ENCODE data around the gene HEPH. TPM values are rescaled to one million over a fixed set of nuclear protein-coding genes. Genes with fewer than 3 reads are reported as not detected.
"Not testable (repeated sequence)": the region's sequence is repeated elsewhere in the genome, so short reads cannot be mapped to it uniquely, and the experiment has no call there.

The HEPH gene
- polyA plus RNA-seq, 2 of the 4 experiments (the other 2 are of a cell fraction): not detected

DNA sequence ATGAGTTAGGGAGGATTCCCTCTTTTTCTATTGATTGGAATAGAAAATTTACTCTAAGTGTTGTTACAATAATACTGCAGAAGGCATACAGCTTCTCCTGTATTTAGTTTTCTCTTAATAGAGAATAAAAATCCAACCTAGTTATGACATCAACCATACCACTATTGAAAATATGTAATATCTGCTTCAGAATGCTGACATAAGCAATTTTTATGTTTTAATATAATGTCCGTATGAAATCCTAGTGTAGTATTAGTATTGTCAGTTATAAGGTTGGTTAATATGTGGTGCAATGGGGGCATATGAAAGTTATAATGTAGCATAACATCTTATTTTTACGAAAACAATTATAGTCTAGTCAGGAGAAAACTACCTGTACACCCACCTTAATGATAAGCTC is 68.2 kb downstream of the HEPH start:
- WGBS (ENCODE audit: missing lambda C conversion rate): 23% methylated on average over 2 of the region's 2 CpGs
- Histone ChIP-seq H3K27ac (no peak overlapping the region), H3K4me1 (no peaks in the 10 kb centered on the region), H3K9me3 (no peaks in the 10 kb centered on the region), H3K4me2 (no peak overlapping the region), H3K4me3 (no peak overlapping the region)
- DNase-seq (ENCODE audit: low read depth in 1 of 2, low spot score in 1 of 2): no peak
- ATAC-seq: no peak
- peak; percentile 91 for TF ChIP-seq MAFK (IDR thresholded peaks at IDR 0.05; ENCODE audit: partially characterized antibody)
- no peak for TF ChIP-seq BCL3 (IDR thresholded peaks at IDR 0.05)
- FAIRE-seq: no peak
- POLR2A ChIA-PET: no interaction called here
- CTCF ChIA-PET: no interaction called here

GRCh38 chrX:66233209-66233608 is 69.2 kb downstream of the HEPH start:
- CTCF ChIA-PET: no interaction called here
- no peaks in the 10 kb centered on the region for H3K4me1 ChIP-seq
- DNase-seq (ENCODE audit: low read depth in 1 of 2, low spot score in 1 of 2) (no peak), ATAC-seq (no peak), FAIRE-seq (no peak)
- POLR2A ChIA-PET: no interaction called here
- no peak overlapping the region for H3K4me2 ChIP-seq
- no peak overlapping the region for H3K27ac ChIP-seq
- TF ChIP-seq TP53 (CRISPR knock-in tag; IDR thresholded peaks at IDR 0.05) (no peak), RNF2 (IDR thresholded peaks at IDR 0.05; ENCODE audit: borderline replicate concordance, low read depth) (no peak), HOXB13 (CRISPR knock-in tag; IDR thresholded peaks at IDR 0.05; ENCODE audit: low read depth) (no peak), EHF (CRISPR knock-in tag; IDR thresholded peaks at IDR 0.05) (no peak), MAFK (IDR thresholded peaks at IDR 0.05; ENCODE audit: partially characterized antibody) (no peak), MYC (IDR thresholded peaks at IDR 0.05; ENCODE audit: borderline replicate concordance, low read length) (no peak), BHLHE40 (IDR thresholded peaks at IDR 0.05; ENCODE audit: low read depth, low read length) (no peak), EHMT2 (IDR thresholded peaks at IDR 0.05; ENCODE audit: low read depth) (no peak), FOXS1 (CRISPR knock-in tag; IDR thresholded peaks at IDR 0.05) (no peak), KDM1A (IDR thresholded peaks at IDR 0.05; ENCODE audit: low read depth) (no peak), GATA3 (IDR thresholded peaks at IDR 0.05; ENCODE audit: borderline replicate concordance) (no peak), RARB (CRISPR knock-in tag; IDR thresholded peaks at IDR 0.05) (no peak), JUN (IDR thresholded peaks at IDR 0.05) (no peak), MAZ (IDR thresholded peaks at IDR 0.05; ENCODE audit: borderline replicate concordance, low read depth, low read length) (no peak), ZFP36 (IDR thresholded peaks at IDR 0.05; ENCODE audit: borderline replicate concordance, partially characterized antibody) (no peak), SMC3 (IDR thresholded peaks at IDR 0.05) (no peak), ZNF302 (CRISPR knock-in tag; IDR thresholded peaks at IDR 0.05) (no peak)
- H3K4me3 ChIP-seq: no peak overlapping the region
- no peaks in the 10 kb centered on the region for H3K9me3 ChIP-seq

DNA sequence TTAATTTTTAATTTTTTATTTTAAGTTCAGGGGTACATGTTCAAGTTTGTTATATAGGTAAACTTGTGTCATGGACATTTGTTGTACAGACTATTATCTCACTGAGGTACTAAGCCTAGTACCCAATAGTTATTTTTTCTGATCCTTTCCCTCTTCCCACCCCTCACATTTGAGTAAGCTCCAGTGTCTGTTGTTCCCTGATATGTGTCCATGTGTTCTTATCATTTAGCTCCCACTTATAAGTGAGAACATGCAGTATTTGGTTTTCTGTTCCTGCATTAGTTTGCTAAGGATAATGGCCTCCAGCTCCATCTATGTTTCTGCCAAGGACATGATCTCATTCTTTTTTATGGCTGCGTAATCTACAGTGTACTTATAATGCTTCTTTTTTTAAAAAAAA is 69.9 kb downstream of the HEPH start:
- POLR2A ChIA-PET; H3K4me2 ChIP-seq; FAIRE-seq; H3K9me3 ChIP-seq; H3K27ac ChIP-seq; DNase-seq (ENCODE audit: low read depth in 1 of 2, low spot score in 1 of 2); CTCF ChIA-PET; H3K4me3 ChIP-seq; H3K4me1 ChIP-seq; ATAC-seq: not testable (repeated sequence)
- 27% methylated on average over 1 of the region's 1 CpG for WGBS (ENCODE audit: missing lambda C conversion rate)

DNA sequence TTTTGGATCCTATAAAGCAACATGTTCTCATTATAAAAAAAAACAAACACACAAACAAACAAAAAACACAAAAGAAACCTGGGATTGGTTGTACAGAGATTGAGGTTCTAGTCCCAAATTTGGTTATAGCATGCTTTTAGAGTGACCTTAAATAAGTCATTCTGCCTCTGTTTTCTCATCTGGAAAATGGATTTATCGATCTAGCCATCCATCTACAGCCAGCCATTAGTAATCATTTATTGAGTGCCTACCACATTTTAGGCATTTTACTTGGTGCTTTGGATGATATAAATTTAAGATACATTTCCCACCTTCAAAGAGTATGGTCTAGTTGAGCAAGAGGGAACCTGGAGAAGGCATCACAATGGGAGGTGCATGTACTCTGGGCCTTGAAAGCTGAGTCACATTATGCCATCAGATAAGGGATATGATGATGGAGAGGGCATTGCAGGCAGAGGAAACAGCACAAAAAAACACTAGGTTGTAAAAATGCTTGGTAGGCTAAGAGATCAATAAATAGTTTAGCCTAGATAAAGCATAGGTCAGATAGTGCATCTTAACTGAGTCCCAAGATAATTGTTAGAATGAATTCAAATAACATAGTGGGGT is 91.4 kb downstream of the HEPH start:
- no peaks in the 10 kb centered on the region for H3K9me3 ChIP-seq
- ATAC-seq: no peak
- DNase-seq (ENCODE audit: low read depth in 1 of 2, low spot score in 1 of 2): no peak
- H3K4me3 ChIP-seq: no peak overlapping the region
- H3K4me2 ChIP-seq: no peak overlapping the region
- 0% methylated on average over 1 of the region's 1 CpG for WGBS (ENCODE audit: missing lambda C conversion rate)
- H3K4me1 ChIP-seq: no peaks in the 10 kb centered on the region
- TF ChIP-seq MYC (IDR thresholded peaks at IDR 0.05; ENCODE audit: borderline replicate concordance, low read length) (no peak), RARB (CRISPR knock-in tag; IDR thresholded peaks at IDR 0.05) (no peak), HEYL (CRISPR knock-in tag; IDR thresholded peaks at IDR 0.05) (no peak), ZC3H11A (IDR thresholded peaks at IDR 0.05) (no peak), REST (IDR thresholded peaks at IDR 0.05) (no peak), CHD2 (IDR thresholded peaks at IDR 0.05; ENCODE audit: low read length, partially characterized antibody) (no peak), EHMT2 (IDR thresholded peaks at IDR 0.05; ENCODE audit: low read depth) (no peak), RCOR1 (IDR thresholded peaks at IDR 0.05; ENCODE audit: low read depth, low read length) (no peak), ZNF302 (CRISPR knock-in tag; IDR thresholded peaks at IDR 0.05) (no peak), GATA3 (IDR thresholded peaks at IDR 0.05; ENCODE audit: borderline replicate concordance) (no peak)
- TF ChIP-seq, protein P1, sequence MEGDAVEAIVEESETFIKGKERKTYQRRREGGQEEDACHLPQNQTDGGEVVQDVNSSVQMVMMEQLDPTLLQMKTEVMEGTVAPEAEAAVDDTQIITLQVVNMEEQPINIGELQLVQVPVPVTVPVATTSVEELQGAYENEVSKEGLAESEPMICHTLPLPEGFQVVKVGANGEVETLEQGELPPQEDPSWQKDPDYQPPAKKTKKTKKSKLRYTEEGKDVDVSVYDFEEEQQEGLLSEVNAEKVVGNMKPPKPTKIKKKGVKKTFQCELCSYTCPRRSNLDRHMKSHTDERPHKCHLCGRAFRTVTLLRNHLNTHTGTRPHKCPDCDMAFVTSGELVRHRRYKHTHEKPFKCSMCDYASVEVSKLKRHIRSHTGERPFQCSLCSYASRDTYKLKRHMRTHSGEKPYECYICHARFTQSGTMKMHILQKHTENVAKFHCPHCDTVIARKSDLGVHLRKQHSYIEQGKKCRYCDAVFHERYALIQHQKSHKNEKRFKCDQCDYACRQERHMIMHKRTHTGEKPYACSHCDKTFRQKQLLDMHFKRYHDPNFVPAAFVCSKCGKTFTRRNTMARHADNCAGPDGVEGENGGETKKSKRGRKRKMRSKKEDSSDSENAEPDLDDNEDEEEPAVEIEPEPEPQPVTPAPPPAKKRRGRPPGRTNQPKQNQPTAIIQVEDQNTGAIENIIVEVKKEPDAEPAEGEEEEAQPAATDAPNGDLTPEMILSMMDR (IDR thresholded peaks at IDR 0.05): no peak
- no peak for FAIRE-seq
- H3K27ac ChIP-seq: no peak overlapping the region
- ChIA-PET CTCF (no interaction called here), POLR2A (no interaction called here)

Measured in A549 (cell line).